Activated CD4-positive, CD25-positive, alpha-beta regulatory T cell (primary cell): ENCODE data around the gene HABP4.
"Not testable (repeated sequence)": the region's sequence is repeated elsewhere in the genome, so short reads cannot be mapped to it uniquely, and the experiment has no call there.

Experiments
- DNase-seq, 4 experiments: peaks; one replicate each; lab custom pipeline; 2025; lab: John Stamatoyannopoulos, UW

The HABP4 gene

DNA sequence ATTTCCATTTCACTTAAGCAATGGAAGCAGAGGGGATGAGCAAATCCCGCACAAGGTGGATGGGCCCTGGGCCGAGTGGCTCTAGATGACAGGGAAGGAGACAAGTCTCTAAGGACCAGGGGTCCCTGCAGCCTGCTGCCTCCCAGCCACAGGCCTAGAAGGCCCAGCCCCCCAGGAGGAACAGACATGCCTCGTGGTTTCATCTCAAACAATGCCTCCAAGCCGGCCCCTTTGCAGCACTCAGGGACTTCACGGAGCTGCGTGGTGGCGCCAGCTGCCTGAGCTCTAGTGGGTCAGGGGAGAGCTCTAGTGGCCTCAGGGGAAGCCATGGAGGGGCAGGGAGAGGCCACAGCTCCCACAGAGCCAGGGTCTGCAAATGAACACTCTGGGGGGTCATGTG, 48.8 kb downstream of the HABP4 start:
- no peak for DNase-seq

GRCh38 chr9:96499257-96499656, 49.3 kb downstream of the HABP4 start:
- no peak for DNase-seq

DNA sequence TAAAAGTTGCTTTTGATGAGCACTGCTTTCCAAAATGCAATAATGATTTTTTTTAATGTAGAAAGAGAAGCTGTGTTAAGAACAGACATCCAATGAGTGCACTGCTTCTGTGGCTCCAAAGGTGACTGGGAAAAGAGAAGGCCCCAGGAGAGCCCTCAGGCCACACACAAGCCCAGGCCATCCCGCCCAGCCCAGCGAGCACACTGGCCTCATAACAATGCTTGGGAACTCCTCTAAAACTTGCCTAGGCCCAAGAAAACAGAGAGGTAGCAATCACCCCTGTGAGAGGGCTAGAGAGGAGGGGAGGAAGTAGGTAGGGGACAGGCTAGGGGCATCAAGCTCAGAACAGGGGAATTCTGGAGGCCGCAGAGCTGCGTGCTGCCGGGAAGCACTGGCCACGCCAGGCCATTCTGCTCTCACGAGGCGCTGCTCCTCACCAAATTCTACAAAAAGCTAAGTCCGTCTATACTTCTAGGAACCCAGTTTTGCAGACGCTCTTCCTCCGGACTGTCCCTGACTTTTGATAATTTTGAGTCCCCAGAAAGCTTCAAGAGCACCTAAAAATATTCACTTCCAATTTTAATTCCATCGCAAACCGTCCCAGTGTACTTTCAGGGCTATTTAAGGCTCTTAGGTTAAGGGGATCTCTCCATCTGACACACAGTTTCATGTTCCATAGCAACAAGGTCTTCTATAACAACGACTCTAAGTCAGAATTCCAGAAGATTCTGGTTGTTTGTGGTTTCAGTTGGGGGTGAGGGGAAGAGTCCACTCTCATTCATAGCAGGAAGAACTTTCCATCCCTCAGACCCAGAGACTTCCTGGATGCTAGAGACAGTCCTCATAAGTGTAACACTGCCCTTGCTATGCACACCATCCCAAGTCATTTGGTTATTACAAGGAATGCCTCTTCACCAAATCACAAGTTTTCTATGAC, 51.0 kb downstream of the HABP4 start:
- no peak for DNase-seq

DNA sequence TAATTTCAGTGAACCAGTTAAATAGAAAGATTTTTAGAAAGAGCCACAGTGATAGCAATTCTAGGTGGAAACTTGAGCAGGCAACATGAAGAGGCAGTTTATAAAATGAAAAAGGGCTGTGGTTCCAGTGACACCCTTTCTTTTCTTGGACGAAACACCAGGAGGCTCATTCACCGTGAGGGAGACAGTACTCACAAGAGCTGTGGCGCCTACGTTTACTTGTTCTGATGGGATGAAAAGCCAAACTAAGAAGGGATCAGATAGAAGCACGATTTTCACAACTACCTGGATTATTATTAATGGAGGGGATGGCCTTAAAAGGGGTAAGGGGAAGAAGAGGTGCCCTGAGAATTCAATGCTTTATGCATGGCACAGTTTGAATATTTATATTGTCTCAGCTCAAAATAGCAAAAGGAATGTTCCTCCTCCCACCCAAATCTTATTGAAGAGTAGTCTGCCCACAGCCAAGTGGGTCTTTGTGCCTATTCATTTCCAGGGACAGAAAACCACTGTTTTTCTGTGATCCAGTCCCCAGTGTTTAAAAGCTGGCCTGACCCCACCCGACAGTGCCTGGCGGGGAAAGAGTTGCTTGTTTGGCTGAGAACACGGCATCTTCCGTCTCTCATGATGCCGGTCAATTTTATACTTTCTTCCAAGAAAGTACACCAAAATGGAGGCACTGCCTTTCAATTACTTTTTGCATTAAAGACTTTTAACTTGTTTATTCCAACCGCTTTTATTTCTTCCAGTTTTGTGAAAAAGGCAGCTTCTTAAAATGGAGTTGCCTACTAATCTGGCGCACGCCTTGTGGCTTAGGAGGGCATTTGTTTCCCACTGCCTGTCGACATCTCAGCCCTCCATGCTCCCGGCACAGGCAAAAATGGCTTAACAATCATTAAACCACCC, 51.9 kb downstream of the HABP4 start:
- no peak for DNase-seq

DNA sequence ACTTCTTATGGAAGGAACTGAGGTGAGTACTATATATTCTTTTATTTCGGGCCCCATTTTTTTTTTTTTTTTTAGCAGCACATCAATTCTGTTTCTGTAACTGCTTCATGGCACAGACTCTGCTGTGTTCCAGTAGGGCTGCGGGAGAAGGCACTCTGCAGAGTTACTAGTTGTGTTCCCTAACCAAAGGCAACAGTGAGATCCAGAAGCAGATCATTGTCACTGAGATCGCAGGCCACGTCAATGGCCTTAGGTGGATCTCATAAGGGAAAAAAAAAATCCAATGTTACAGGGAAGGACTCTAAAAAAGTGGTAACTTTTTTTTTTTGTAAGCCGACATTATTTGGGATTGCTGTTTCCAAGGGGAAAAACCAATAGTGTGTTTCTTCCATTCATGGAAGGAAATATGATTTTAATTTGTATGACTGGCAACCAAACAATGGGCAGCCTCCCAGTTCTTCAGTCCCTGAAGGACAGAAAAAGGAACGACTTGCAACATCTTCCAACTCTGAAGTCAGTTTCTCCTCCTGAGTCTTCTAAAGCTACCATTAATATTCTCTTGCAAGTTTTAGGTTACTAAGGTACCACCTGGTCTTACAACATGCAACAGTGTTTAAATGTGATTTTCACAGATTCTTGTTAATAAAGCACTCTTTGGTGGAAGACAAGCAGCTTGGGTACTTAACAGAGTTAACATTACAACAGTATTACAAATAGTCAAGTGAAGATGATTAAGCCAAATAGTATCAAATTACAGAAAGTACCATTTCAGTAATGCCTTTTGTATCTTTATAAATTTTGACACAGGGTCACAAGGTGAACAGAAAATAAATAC, 52.8 kb downstream of the HABP4 start:
- DNase-seq: no peak

DNA sequence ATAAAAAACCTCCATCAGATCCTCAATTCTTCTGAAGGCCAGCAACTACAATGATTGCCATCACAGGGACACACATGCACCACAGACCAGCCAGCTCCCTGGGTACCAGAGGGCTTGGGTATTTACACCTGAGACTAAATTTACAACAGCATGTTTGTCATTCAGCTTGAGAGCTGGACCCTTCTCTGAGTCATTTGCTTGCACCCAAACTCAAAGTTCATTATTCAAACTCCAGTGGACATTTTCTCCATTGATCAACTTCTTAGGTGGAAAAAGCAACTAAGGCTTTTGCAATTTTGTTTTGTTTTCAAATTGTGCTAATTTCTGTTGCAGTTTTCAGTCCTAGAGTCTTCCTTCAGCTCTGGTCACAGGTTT, 53.4 kb downstream of the HABP4 start:
- DNase-seq: not testable (repeated sequence)

GRCh38 chr9:96503918-96504317, 53.9 kb downstream of the HABP4 start:
- DNase-seq: no peak

DNA sequence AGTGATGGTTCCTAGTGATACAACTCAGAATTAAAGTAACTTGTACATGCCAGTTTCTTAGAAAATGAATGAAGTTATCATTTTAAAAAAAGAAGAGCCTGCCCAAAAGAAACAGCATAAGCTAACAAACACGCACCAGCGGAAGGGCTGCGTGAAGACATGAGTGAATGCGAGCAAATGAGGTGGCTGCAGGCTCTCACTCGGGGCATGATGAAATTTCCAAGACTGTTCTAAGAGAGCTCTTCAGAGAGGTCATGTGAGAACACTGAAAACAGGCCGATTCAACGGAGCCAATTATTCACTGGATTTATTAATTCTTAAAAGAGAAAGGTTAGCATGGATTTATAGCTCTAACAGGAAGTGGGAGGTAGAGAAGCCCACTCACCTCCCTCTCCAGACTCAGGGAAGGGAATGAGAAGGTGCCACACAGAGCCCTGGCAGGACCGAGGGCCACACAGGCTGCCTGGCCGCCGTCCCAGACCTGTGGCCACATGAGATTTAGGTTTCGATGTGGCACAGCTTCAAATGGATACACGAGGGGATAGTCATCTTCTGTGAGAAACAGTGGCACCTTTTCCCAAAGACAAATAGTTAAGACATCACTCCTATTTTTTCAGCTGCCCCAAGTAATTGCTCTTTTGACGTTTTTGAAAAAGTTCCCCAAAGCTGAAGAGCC, 55.5 kb downstream of the HABP4 start:
- no peak for DNase-seq

- no peak for DNase-seq
These were observed 58.4 kb downstream of the HABP4 start for GRCh38 chr9:96508227-96508940.

GRCh38 chr9:96509026-96509425, 59.1 kb downstream of the HABP4 start:
- no peak for DNase-seq

DNA sequence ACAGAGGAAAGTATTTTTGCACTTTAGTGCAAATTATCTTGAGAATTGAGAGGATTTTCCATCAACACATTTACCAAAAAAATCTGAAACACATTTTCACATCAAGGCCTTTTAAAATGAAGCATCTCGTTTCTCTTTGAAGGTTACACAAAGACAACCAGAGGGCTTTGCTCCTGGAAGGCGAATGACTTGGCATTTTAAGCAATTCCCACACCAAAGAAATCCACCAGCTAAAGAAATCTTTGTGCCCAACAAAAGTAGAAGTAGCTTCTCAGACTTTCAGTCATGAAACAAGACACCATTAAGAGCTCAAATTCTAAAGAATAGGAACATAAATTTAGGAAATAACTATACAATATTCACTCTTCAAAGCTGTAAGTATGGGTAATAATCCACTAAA, 59.9 kb downstream of the HABP4 start:
- no peak for DNase-seq

DNA sequence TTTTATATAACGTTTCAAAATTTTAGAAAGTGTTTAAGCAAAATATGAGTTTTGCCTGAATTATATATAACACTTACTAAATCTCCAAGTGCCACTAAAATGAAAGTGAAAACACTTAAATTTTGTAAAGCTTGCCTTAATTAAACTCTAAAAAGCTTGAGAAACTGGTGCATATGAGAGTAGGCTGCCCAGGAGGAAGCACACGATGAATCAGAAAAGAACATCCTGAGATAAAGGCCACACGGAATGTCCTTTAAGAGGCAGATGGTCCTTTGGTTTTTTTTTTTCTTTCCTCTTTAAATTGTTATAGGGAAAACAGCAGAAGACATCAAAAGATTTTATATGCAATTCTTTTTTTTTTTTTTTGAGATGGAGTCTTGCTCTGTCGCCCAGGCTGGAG, 60.3 kb downstream of the HABP4 start:
- DNase-seq: no peak

- DNase-seq: no peak
These were observed 62.3 kb downstream of the HABP4 start for GRCh38 chr9:96512240-96512639.

DNA sequence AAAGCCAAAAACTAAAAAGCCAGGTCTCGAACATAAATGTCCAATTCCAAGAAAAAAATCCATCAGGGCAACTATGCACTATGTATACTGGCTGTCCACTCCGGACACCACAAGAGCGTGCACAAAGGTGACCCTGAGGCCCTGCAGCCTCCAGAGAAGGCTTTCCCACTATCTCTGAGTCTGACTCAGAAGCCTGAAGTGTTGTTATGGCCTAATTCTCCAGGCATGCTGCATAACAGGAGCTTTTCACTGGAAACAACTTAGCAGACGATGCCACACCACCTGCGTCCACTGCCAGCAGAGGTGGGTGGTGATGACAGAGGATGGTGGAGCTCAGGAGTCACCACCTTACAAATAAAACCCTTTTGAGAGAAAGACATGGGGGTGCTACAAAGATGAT, 63.7 kb downstream of the HABP4 start:
- DNase-seq: no peak

- DNase-seq: no peak
These were observed 64.3 kb downstream of the HABP4 start for GRCh38 chr9:96514108-96514799.

DNA sequence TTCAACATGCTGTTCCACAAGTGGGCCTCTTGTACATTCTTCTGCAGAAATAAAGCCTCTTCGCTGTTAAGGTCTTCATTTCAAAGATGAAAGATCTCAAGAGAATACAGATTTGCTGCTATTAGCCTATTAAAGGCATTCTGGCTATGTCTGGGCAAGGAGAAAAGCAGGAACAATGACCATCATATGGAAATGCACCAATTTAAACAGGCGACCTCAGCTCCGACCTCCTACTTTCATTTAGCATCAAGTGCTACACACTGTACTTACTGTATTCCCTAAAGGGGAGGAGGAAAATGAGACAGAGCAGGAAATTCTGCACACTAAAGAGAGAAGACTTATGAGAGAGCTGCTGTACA, 64.8 kb downstream of the HABP4 start:
- no peak for DNase-seq

- DNase-seq: no peak
These were observed 65.9 kb downstream of the HABP4 start for GRCh38 chr9:96515621-96516470.

DNA sequence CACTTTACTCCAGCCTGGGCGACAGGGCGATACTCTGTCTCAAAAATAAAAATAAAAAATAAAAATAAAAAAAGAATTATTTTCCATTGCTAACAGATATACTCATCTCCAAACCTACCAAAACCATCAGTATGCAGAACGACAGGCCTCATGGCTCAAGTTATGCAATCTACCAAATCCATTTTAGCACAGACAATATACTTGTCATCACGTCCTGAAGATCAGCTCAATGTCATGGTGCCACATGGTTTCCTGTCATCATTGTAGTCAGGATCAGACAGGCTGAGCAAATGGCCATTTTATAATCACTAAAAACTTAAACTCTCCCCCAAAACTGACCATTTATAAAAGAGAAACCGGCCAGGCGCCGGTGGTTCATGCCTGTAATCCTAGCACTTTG, 69.1 kb downstream of the HABP4 start:
- DNase-seq: no peak

GRCh38 chr9:96519787-96520186, 69.8 kb downstream of the HABP4 start:
- no peak for DNase-seq
